CD4-positive, alpha-beta T cell treated with Interleukin-17A for 1 hour (primary cell): ENCODE measurements around the gene TBL1Y.
A peak's percentile ranks its signal among the peaks of the same experiment; 100 is the strongest.
"Not testable (repeated sequence)": the region's sequence is repeated elsewhere in the genome, so short reads cannot be mapped to it uniquely, and the experiment has no call there.

Source experiments
- DNase-seq: peaks from one replicate; pipeline ENCODE4 v3.0.0-alpha.2; 2020

Gene TBL1Y

DNA sequence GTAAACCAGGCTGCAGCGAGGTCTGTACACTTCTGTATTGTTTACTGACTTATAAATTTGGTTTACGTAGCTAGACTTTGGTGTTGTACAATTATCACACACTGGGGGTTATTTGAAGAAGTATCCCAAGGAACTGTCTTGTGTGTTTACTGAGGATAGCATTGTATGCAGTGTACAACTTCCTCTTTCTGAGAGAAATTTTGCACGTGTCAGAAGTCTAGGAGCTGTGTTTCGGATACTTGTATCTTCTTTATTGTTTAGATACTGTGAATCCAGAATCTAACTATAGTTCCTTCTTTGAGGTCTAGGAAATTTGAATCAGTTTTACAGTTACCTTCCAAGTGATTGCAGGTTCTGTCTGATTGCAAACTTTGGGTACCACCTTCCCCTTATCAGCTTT lies 64.5 kb downstream of the TBL1Y start:
- no peak for DNase-seq

DNA sequence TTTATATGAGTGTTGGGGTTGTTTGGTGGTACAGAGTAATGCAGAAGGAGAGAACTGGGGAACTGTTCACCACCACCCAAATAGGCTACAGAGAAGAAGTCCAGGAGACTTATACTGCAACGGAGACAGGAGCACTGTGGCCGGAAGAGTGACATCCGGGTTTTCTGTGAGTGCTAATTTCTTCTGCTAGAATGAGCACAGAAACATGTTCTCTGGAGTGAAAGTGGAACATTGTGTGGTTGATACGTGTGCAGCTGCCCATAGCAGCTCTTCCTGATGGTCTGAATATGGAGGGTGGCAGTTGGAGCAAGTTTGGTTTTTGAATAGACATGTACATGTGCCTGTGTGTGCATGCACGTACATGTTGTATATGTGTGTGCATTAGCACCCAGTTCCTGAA lies 67.3 kb downstream of the TBL1Y start:
- no peak for DNase-seq

DNA sequence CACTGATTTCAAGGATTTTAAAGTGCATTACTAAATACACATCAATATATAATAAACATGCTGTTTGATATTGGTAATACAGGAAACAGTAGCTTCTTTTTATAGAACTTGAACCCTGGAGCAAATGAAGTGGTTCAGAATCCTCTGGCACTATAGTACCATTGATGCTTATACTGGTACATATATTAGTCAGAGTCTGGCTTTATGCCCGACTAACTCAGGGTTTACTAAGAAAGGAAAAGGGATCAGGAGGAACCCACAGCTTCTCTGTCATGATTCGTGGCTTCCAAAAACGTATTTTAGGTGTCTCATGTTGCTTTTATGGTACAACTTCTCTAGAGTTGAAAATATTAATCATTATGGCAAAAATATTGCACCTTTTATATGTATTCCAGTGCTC lies 72.7 kb downstream of the TBL1Y start:
- no peak for DNase-seq

DNA sequence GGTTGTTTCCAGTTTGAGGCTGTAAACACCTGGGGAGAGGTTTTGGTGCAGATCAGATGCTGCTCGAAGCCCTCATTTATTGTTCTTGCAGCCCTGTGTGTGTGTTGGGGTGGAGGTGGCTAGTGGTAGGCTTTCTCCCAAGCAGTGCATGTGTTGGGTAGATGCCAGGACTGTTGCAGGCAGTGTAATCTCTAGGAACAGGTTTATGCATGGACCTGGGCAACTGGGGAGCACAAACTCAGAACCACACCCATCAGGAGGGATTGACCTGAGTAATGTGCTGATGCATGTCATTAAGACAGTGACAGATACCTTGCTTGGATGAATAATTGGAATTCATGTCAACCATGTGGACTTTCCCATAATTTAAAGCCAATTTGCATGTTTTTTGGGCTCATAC lies 77.3 kb downstream of the TBL1Y start:
- DNase-seq, result no peak

DNA sequence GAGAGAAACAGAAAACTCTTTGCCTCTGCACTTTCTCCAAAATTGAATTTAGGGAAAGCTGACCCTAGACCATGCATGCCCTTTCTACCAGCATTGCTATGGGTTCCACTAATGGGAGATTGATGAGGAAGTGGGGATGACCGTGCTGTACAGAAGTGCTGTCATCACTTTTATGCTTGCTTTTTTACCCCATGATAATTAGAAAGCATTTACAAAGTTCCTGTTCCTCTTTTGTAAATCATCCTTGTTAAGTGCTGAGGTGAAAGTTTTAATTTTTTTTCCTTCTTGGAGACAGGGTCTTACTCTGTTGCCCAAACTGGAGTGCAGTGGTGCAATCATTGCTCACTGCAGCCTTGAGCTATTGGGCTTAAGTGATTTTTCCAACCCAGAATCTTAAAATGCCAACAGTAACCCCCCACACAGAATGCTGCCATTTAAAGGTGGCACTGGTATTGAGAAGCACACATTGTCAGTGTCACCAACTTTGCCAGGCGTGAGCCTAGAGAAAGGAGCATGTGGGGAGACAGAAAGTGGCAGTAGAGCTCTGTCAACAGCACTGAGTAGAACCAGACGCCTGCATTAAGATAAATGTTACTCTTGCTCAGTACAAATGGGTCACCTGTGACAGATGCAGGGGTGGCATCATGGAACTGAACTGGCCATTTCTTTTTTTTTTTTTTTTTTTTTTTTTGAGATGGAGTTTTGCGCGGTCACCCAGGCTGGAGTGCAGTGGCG lies 79.6 kb downstream of the TBL1Y start:
- no peak for DNase-seq

DNA sequence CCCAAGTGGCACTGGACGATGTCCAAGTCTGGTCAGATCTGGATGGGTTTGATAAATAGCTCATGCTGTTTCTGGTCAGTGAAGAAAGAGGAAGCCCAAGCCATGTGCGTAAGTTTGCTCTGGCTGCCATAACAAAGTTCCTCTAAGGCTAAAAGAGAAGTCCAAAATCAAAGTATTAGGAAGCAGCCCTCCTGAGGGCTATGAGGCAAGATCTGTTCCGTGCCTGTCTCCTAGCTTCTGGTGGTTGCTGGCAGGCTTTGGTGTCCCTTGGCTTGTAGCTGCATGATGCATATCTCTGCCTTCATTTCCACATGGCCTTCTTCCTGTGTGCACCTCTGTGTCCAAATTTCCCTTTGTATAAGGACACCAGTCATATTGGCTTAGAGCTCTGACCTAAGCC lies 81.5 kb downstream of the TBL1Y start:
- no peak for DNase-seq

DNA sequence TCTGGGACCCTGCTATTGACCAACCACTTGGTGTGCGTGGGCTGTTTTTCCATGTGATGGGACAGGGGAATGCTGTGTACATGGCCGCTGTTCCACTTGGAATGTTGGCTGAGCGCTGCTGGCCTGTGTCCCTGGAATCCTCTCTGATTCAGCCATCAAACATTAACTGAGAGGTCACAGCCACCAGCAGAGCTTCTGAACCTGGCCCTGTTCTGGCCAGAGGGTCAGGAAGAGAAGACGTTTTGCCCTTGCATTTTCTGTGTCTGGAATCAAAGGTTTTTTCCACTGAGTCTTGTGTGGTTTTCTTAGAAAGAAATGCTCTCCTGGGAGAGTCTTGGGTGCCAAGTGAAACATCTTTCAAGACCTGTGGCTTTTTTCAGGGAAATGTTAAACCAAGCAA lies 85.5 kb downstream of the TBL1Y start:
- no peak for DNase-seq

DNA sequence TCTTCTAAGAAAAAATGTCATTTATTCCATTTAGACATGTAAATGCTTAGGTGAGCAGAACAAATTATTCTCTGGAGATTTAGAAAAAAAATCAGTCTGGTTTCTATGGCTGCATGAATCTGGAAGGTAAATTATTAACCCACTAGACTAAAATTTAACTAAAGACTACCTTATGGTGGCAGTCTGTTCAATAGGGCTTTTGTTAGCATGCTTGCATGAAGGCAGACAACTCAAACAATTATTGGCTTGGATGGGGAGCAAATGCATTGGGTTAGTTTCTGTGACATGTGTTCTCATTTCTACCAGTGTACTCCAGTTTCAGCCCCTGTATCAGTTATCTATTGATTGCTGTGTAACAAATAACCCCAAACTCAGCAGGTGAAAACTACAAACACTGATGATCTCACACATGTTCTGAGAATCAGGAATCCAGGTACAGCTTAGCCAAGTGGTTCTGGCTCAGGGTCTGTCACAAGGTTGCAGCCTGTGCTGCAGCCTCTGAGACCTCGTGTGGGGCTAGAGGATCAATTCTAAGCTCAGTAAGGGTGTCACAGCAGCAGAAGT lies 87.1 kb downstream of the TBL1Y start:
- DNase-seq, result no peak

DNA sequence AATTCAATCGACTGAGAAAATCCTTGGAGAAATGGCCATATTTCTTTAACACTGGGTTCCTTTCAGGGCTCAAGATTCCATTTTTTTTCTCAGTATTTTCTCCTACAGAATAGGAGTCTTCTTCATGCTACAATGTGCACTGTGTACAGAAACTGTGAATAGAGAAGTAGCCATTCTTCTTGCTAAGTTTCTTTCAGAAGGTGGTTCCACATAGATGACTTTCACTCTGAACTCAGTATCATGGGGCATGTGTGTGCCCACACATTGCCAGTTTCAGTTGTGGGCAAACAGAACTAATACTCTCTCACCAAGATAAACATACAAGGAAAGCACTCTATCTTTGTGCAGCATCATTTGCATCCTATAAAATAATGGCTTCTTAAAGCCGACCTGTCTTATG lies 89.4 kb downstream of the TBL1Y start:
- no peak for DNase-seq

DNA sequence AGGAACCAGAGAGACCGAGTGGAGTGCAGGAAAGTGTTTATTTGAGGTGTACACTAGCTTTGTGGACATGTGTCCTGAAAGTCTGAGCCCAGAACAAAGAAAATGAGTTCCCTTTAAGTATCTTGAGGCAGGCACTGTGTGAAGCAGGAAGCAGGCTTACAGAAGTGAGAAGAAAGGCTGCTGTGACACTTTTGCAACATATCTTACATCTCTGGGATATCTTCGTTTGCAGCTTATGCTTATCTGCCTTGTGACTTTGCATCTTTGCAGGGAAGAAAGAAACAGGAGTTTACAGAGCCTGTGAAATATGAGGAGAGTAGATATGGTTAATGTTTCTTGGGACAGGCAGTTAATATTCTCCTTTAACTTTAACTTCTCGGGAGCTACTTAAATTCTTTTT lies 92.1 kb downstream of the TBL1Y start:
- DNase-seq, result no peak

DNA sequence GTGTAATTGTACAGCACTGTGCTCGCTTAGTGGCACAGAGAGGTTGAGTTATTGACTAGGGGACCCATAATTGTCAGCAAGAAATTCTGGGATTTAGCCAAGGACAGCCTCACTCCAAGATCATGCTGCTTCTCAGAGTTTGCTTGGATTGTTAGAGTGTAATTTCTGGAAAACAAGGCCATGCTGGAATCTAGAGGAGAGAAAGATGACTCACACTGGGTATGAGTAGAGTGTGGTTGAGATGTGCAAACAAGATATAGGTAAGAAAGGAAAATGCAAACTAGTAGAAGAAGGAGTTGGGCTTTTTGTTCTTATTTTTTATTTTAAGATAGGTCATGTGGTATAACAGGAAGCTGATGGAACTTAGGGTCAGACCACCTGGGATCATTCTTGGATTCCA lies 97.4 kb downstream of the TBL1Y start:
- no peak for DNase-seq

DNA sequence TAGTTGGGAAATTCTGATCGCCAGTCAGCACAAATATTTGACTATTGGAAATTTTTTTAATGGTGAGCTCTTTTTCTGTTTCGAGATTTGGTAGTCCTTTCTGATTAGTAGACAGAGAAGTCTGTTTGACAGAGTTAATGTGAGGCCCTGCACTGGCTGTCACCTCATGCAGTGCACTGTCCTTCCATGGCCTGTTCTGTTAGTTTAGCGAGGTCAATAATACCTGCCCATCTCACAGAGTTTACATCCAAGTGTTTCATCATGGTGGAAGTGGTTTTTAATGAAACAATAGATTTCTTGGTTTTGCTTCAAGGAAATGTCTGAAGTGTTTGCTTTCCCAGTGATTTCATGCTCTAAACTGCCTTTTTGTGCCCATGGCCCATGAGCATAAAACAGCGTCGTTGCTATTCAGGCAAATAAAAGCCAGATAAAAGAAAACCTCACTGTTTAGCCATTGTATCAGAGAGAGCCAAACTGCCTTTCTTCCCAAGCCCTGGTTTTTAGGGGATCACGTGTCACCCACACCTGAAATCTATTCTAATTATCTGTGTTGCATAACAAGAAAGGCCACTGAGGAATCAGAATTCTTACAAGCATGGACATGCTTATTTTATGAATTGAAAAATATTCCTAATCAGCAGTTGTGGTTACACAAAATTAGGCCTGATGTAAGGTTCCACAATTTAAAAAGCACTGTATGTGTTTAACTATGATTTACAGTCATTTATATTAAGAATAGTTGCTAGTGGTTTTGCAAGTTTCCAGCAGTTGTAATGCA lies 98.3 kb downstream of the TBL1Y start:
- DNase-seq, result no peak

DNA sequence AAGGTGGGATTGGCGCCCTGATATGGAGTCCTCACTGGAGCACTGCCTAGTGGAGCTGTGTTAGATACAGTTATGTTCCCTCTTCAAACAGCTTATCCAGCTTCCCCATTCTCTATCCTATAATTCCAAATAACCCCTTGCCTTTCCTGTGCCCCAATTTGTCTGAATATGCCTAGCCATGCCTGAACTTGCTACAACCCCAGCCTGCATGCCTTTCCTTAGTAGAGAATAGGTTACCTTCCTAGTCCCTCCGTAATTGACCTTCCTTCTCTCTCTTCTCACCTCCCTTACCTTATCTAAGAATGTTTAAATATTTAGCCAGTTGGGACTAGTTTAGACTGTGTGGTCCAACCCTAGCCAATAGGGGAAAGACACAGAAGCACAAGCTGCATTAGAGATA lies 102.6 kb downstream of the TBL1Y start:
- DNase-seq, result no peak

DNA sequence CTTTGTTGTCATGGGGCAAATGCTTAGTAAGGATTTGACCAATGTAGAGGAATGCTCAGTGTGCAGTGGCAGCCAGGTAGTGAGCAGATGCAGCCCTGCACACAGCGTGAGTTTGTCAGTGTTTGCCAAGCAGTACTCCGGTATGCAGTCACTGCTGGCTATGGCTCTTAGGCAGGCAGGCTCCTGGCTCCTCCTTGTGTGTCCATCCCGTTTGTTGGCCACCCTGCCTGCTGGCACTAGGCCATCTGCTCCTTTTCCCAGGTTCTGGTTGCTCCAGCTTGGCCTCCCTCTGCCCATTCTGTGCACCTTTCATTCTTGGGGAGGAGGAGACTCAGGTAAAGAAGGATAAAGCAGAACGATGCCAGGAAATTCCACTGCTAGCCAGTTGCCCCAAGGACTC lies 106.0 kb downstream of the TBL1Y start:
- no peak for DNase-seq

DNA sequence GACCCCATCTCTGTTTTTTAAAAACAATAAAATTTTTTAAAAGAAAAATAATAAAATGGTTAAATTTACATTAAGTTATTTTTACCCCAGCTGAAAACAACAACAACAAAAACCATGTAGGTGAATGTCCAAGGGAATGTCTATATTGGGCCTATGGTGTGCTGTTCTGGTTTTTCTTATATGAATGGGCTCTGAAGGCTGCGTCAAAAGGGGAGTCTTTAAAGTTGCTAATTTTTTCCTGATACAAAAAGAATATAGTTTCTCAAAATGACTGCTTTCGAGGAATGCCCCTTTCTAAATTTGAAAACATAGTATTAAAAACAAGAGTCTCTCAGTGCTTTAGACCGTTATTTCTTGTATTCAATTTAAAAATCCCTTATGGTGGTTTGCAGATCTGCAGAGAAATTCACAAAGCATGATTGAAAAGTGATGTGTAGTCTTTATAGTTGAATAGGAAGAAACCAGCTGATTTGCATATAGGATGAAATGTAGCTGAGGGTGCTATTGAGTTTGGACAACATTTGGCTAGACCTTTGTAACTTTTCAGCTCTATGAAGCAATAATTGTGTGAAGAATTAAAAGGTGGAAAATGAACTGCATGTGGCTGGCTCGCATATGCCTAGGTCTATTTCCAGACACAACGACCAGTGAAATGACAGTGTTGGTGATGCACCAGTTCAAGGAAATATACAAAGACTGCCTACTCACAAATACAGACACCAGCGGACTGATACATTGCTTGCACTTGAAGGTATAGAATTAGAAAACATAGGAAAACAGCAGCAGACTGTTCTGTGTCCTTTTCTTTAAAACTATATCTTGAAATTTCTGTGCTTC lies 107.0 kb downstream of the TBL1Y start:
- no peak for DNase-seq

DNA sequence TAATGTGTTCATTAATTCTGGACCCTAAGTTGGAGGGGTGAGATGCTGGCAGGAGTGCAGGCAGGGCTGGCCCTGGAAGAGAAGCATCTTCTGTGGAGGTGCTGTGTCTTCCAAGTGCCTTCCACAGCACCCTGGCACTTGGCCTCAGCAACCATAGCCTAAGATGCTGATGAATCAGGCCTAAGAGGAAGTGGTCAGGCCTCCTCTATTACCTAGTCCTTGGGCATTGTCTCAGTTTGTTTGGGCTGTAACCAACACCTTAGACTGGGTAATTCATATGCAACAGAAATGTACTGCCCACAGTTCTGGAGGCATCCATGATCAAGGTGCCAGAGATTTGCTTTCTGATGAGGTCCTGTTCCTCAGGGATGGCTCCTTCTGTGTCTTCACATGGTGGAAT lies 128.5 kb downstream of the TBL1Y start:
- DNase-seq, result no peak

DNA sequence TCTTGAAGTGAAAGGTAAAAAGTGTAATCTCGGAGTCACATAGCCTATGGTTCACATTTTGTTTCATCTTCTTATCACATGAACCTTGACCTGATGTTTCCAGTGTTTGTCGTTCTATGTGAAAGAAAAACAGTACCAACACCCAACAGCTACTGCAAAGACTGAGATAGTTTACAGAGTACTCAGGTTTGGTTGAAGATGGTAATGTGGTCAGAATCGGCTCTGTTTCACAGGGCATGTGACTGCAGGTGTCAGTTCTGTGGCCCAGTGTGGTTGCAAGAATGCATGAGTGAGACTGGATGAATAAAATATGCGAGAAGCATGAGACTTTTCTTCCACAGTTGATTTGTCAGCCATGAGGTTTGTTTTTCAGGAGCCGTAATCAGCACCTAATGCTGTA lies 130.2 kb downstream of the TBL1Y start:
- DNase-seq, result peak; percentile 32

DNA sequence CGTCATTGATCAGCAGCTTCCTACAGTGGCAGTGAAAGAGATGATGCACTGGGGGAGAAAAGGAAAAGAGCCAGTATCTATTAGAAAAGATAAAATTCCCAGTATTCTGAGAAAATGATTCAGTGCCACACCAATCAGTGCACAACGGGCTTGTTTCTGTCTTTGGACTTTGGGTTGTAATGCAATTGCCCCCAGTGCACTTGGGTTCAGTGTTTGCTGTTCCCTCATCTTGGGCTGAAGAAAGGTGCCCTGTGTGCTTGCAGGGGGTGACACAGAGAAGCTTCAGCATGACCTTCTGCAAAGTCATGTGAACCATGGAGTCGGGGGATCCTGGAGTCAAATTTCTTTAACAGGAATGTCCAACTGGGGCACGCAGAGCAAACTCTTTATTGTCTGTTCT lies 131.5 kb downstream of the TBL1Y start:
- no peak for DNase-seq

DNA sequence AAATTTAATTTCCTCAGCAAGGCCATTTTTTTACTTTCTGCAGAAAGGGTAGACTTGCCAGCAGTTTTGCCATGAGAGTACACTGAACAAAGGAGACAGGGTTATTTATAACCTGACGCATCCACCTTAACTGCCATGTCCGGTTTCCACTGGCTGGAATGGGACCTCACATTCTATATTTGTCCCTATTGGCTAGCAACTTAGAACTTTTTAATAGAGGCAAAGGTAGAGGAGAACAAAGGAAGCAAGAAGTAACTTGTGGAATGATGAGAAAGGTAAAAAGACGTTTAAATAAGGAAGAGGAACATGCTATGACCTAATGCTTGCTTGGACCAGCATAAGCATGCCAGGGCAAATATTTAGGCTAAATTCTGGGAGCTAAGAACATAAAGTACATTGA lies 142.0 kb downstream of the TBL1Y start:
- not testable (repeated sequence) for DNase-seq

DNA sequence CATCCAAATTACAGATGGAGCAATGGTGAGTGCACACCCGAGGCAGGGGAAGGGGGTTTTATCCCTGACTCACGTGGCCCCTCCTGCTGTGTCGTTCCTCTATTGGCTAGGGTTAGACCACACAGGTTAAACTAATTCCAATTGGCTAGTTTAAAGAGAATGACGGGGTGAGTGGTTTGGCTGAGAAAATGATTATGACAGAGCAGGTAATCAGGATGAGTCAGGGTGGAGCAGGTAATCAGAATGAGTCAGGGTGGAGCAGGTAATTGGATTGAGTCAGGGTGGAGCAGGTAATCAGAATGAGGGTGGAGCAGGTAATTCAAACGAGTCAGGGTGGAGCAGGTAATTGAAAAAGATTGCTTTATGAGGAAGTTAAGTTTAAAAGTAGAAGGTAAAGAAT lies 146.4 kb downstream of the TBL1Y start:
- DNase-seq, result no peak

DNA sequence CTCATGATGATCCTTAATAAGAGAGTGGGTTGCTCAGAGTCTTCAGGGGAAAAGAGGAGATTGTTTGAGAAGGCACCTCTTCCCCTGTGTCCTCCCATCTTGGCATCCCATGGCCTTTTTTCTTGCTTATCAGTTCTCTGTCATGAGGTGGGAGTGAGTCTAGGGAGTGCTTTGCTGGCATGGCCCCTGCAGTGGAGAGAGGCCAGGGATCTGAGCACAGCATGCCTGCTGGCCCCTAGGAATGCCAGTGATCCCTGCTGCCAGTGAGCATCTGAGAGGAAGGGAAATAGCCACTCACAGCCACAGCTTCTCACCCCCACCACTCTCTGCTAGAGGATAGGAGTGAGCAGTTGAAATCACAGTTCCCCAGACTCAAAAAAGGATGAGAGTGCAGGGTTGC lies 168.2 kb downstream of the TBL1Y start:
- DNase-seq, result no peak

DNA sequence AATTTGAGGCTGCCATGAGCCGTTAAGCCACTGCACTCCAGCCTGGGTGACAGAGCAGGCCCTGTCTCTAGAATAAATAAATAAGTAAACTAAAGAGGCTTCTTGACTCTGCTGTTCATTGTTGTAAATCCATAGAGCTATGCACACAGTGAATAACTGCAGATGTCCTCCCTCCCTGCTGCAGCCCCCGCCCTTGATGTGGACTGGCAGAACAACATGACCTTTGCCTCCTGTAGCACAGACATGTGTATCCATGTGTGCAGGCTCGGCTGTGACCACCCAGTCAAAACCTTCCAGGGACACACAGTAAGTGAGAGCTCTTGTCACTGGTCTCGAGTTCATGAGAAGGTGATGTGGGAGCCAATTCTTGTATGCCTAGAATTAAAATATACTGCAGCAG lies 170.1 kb downstream of the TBL1Y start:
- not testable (repeated sequence) for DNase-seq

DNA sequence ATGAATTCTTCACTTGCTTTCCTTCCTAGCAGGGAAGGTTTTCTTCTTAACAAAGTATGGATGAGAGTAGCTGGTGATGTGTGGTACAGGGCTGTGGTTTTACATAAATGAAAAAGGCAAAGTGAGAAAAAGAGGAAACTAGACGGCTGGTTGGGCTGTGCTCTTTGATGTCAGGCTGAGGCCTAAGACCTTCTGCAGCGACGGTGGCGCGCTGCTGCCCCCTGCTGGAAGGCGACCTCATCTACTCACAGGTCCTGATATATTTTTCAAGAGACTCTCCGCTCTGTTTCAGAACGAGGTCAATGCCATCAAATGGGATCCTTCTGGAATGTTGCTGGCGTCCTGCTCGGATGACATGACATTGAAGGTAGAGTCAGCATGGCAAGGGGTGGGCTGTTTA lies 175.1 kb downstream of the TBL1Y start:
- peak; percentile 79 for DNase-seq

DNA sequence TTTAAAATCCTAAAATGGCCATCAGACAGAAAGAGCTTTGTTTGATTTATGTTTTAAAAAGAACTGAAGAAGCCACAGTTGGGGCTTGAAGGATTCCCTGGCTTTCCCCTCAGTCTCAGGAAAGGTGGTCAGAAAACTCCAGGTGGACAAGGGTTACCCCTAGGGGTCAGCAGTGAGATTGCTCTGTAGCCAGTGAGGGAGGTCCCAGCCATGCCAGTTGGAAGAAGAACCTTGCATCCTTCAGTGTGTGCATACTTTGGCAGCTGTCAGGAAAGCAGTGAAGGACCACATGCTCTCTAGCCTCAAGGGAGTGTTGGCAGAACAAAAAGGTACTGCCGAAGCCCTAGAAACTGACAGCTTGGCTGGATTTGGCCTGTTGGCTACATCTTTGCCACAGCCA lies 182.3 kb downstream of the TBL1Y start:
- DNase-seq, result no peak
